GM18520 (cell line): Measurements from ENCODE around the gene SEZ6L.

Source experiments
- ATAC-seq: cut with Tn5 transposase; IDR thresholded peaks from one replicate; pipeline ENCODE4 v1.9.1; 2021; ENCODE audit not compliant: unreplicated experiment

The SEZ6L gene

GRCh38 chr22:26416670-26417276 is 247.5 kb downstream of the SEZ6L start:
- ATAC-seq, result no peak

- no peak for ATAC-seq
Observed at GRCh38 chr22:26417406-26417805, 248.1 kb downstream of the SEZ6L start.

DNA sequence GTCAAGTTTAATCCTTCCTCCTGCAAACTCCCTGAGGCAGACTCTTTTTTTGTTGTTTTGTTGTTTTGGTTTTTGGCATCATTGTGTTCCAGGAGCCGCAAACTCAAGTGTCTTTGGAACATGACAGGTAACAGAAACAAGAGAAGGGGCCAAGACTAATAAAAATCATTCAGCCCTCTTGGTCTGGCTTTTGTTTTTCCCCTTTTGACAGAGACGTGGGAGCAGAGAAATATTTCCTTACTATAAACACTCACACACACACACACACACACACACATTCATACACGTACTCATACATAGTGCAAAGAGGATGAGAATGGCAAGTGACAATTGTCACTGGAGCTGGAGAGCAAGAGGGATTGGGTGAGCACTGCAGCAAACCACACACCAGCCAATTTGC is 249.4 kb downstream of the SEZ6L start:
- no peak for ATAC-seq

- ATAC-seq, result no peak
Observed at GRCh38 chr22:26426924-26427323, 257.7 kb downstream of the SEZ6L start.

DNA sequence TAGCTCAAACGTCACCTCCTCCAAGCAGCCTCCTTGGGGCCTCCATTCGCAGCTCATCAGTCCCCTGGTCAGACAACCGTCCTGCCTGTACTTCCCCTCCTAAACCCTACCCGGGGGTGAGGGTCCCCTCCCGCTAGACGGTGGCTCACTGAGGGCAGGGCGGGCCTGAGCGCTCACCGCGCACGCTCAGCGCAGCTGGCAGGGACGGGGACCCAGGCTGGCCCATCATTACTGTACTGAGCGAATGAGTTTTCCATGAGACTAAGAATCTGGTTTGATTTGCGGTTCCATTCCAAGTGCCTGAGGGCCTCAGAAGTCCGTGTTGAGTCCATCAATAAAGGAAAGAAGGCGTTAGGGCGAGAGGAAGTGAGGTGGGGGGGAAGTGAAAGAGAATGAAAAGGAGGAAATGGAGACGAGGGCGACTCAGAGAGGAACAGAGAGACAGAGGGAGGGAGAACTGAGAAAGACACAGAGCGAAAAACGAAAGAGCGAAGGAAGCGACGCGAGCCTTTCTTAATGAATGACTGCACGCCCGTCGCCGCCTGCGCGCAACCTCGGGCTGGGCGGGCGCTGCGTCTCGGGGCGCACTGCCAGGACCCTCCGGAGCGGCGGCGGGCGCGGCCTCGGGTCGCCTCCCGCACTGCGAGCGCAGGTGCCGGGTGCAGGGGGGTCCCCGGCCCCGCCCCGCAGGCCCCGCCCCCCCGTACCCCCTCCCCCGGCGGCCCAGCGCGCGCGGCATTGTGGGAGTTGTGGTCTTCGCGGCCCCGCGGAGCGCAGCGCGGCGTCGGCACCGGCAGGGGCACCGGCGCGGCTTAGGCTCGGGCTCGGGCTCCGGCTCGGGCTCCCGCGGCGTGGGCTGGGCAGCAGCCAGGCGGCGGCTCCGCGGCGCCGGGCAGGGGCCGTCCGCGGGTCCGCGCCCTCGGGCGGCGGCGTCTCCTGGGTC is 259.5 kb downstream of the SEZ6L start, which contains the start of gene ASPHD2:
Gene ASPHD2 (plus strand): TSS at position 746 of the 943 bp plus-strand sequence. CDS start 4,356 bp downstream, outside the sequence.
- ATAC-seq, result peak; percentile 59

DNA sequence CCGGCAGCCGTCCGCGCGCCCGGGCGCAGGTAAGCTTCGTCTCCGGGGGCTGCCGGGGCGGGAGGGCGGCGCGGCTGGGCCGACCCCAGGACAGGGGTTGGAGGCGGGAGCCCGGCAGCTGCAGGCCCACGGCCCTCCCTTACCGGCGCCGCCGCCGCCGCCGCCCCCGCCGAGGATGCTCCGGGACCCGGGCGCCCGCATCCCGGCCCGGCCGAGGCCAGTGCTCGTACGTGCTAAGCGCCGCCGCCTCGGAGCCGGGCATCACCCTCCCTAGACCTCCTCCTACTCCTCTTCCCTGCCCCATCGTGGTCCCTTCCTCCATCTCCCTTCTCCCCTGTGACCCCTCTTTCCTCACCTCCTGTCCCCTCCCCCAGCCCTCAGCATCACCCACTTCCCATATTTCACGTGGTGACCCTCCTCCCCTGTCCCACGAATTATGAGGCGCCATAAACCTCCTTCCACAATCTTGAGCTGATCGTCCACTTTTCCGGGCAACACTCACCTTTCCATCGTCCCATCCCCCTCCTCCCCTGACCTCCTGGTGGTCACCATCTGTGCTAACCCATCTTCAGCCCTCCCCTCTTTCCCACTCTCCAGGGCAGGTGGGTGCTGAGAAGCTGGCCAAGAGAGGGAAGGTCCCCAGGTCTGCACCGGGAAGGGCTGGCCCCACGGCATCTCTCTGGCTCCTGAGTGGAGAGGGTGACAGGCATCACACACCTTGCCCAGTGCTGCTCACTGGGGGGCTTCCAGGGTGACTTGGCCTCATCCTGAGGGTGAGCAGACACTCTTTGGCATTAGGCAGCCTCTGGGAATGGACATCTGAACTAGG is 260.4 kb downstream of the SEZ6L start:
- peak; percentile 5 for ATAC-seq

DNA sequence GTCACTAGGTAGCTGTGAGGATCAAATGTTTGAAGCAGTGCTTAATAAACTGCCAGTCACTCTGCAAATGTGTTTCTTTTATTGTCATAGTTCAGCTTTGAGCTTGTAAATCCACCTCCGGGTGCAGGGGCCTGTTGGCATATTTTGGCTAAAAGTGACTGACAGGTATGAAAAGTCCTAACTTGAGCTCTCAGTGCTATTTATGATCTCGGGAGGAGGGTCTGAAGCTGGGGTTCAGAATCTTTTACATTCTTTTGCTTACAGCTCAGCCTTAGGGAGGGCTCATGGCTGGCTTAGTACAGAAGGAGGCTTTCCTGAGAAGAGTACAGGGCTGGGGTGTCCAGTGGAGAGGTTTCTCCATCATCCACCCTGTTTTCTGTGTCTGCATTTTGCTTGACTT is 261.3 kb downstream of the SEZ6L start:
- ATAC-seq, result no peak

- ATAC-seq, result no peak
Observed at GRCh38 chr22:26431261-26431995, 262.2 kb downstream of the SEZ6L start.

DNA sequence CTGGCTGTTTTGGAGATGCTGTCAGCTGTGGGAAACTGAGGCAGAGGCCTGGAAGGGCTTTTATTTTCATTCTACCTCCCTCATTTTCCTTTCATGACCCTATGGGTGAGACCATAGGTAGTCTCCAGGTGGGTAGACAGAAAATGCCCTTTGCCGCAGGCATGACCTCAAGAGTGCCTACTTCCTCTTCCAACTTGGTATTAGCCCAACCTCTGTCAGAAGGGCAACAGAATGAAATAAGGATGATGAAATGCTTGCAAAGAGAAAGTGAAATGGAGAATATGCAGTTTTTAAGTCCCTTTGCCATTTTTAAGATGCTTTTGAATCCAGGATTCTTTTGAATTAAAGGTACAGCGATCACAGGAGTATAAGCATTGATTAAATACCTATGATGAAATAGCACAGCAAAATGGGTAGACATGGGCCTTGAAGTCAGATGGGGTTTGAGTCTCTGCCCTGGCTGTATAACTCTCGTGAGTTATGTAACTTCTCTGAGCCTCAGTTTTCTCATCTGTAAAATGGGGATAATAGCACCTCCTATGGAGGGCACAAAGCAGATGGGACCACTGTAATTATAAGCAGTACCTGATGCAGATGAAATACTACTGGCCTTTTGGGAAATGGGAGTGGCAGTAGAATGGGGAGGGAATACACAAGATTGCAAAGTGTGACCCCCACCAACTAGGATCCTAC is 263.5 kb downstream of the SEZ6L start:
- peak; percentile 24 for ATAC-seq
